SK-N-SH (cell line): ENCODE measurements around the gene ADGRL3. TPM values are rescaled to one million over a fixed set of nuclear protein-coding genes. Genes with fewer than 3 reads are reported as not detected.

Source experiments
- CTCF ChIA-PET: fragments of 300-600, 350-600 bp; formaldehyde crosslinking; extraction: SDS; loops from one replicate; lab custom pipeline; 2021; lab: Yijun Ruan, JAX
- POLR2A ChIA-PET: fragments of 350-600 bp; sonication (Branson Sonifier 250); formaldehyde crosslinking; extraction: SDS; loops from one replicate; lab custom pipeline; 2020; ENCODE audit warnings: antibody characterized with exemption, inconsistent platforms; lab: Yijun Ruan, JAX
- DNase-seq: peaks from one replicate; pipeline ENCODE4 v3.0.0; 2012
- H2AFZ ChIP-seq: fragments of 200-600 bp; sonication (generic); 2 replicates; pipeline ENCODE4 v1.8.1; 2016; ENCODE audit warnings: antibody characterized with exemption, mild to moderate bottlenecking, low read depth
- H3F3A ChIP-seq: fragments of 200-600 bp; sonication (generic); replicated peaks from 2 replicates; pipeline ENCODE3; 2016; ENCODE audit warnings: antibody characterized with exemption, mild to moderate bottlenecking; ENCODE audit not compliant: insufficient read depth
- H3K27ac ChIP-seq, 2 experiments: fragments of 200-500 bp in 1 of 2; fragments of 200-600 bp in 1 of 2; sonication (Bioruptor generic) in 1 of 2; sonication (generic), shearing (Covaris generic) in 1 of 2; 2 replicates each; pipeline versions ENCODE4 v1.5.1 to v1.6.1; 2014 to 2016; ENCODE audit warnings: low read depth in 2 of 2, inconsistent platforms in 1 of 2, low read length in 1 of 2, mild to moderate bottlenecking in 1 of 2, mixed read lengths in 1 of 2
- H3K27me3 ChIP-seq: fragments of 200-600 bp; sonication (generic), shearing (Covaris generic); 2 replicates; pipeline ENCODE4 v1.6.1; 2016; ENCODE audit warnings: mixed run types; ENCODE audit not compliant: insufficient read depth
- H3K36me3 ChIP-seq, 2 experiments: fragments of 200-500 bp in 1 of 2; fragments of 200-600 bp in 1 of 2; sonication (Bioruptor generic) in 1 of 2; sonication (generic) in 1 of 2; replicated peaks in 1 of 2; 2 replicates each; pipeline versions ENCODE3 to v1.5.1; 2014 to 2016; ENCODE audit warnings: low read length in 1 of 2, mild to moderate bottlenecking in 1 of 2; ENCODE audit not compliant: insufficient read depth in 2 of 2, control insufficient read depth in 1 of 2
- H3K4me1 ChIP-seq, 2 experiments: fragments of 200-500 bp in 1 of 2; fragments of 200-600 bp in 1 of 2; sonication (Bioruptor generic) in 1 of 2; sonication (generic), shearing (Covaris generic) in 1 of 2; 2 replicates each; pipeline versions ENCODE4 v1.5.1 to v1.6.1; 2014 to 2016; ENCODE audit warnings: low read depth in 1 of 2, low read length in 1 of 2, mixed run types in 1 of 2; ENCODE audit not compliant: insufficient read depth in 2 of 2, control insufficient read depth in 1 of 2
- H3K4me2 ChIP-seq: fragments of 200-600 bp; sonication (generic), shearing (Covaris generic); 2 replicates; pipeline ENCODE4 v1.6.1; 2017; ENCODE audit warnings: mixed run types
- H3K4me3 ChIP-seq, 2 experiments: fragments of 200-500 bp in 1 of 2; fragments of 200-600 bp in 1 of 2; sonication (Bioruptor generic) in 1 of 2; sonication (generic), shearing (Covaris generic) in 1 of 2; 2 replicates each; pipeline versions ENCODE4 v1.5.1 to v1.8.1; 2014 to 2016; ENCODE audit warnings: low read depth in 2 of 2, inconsistent platforms in 1 of 2, low read length in 1 of 2, mild to moderate bottlenecking in 1 of 2, mixed read lengths in 1 of 2, moderate library complexity in 1 of 2
- H3K79me2 ChIP-seq: fragments of 200-600 bp; sonication (generic); 2 replicates; pipeline ENCODE4 v1.8.1; 2017; ENCODE audit warnings: mild to moderate bottlenecking; ENCODE audit not compliant: insufficient read depth
- H3K9ac ChIP-seq: fragments of 200-600 bp; sonication (generic); 2 replicates; pipeline ENCODE4 v1.6.1; 2017; ENCODE audit warnings: mixed run types
- H3K9me2 ChIP-seq: fragments of 200-600 bp; sonication (generic); 2 replicates; pipeline ENCODE4 v1.6.1; 2017; ENCODE audit warnings: mixed run types
- H3K9me3 ChIP-seq: fragments of 200-600 bp; sonication (generic); 2 replicates; pipeline ENCODE4 v1.6.1; 2017; ENCODE audit warnings: mixed run types, mild to moderate bottlenecking, moderate library complexity
- H4K20me1 ChIP-seq: fragments of 200-600 bp; sonication (generic); 2 replicates; pipeline ENCODE4 v1.6.1; 2017; ENCODE audit warnings: mild to moderate bottlenecking, mixed run types; ENCODE audit not compliant: insufficient read depth
- CTCF ChIP-seq: fragments of 200-600 bp; sonication (generic); IDR thresholded peaks from 2 replicates; pipeline ENCODE4 v1.6.1; 2017; ENCODE audit warnings: antibody characterized with exemption, mild to moderate bottlenecking, moderate library complexity
- EP300 ChIP-seq, 2 experiments: IDR thresholded peaks; 2 replicates each; pipeline versions ENCODE4 v1.4.0 to v1.6.1; 2012; ENCODE audit warnings: borderline replicate concordance in 1 of 2, low read depth in 1 of 2, low read length in 1 of 2
- EZH2phosphoT487 ChIP-seq: fragments of 200-600 bp; sonication (generic); IDR thresholded peaks from 2 replicates; pipeline ENCODE4 v1.6.1; 2017; ENCODE audit warnings: low read depth, mixed run types, mild to moderate bottlenecking, antibody characterized with exemption, moderate library complexity, borderline replicate concordance
- FOSL2 ChIP-seq: IDR thresholded peaks from 2 replicates; pipeline ENCODE4 v1.4.0; 2012; ENCODE audit warnings: low read depth, mild to moderate bottlenecking, moderate library complexity, borderline replicate concordance
- GABPA ChIP-seq: IDR thresholded peaks from 2 replicates; pipeline ENCODE4 v1.4.0; 2012; ENCODE audit warnings: low read depth, mild to moderate bottlenecking
- JUND ChIP-seq: IDR thresholded peaks from 2 replicates; pipeline ENCODE4 v1.4.0; 2012
- MAX ChIP-seq: IDR thresholded peaks from 2 replicates; pipeline ENCODE4 v1.4.0; 2012; ENCODE audit warnings: low read depth
- MEF2A ChIP-seq: IDR thresholded peaks from 2 replicates; pipeline ENCODE4 v1.4.0; 2012; ENCODE audit warnings: low read depth, borderline replicate concordance
- MXI1 ChIP-seq: IDR thresholded peaks from 2 replicates; pipeline ENCODE4 v1.6.1; 2012; ENCODE audit warnings: mild to moderate bottlenecking, low read depth, low read length, improper control_type of control experiment
- NRF1 ChIP-seq: IDR thresholded peaks from 2 replicates; pipeline ENCODE4 v1.6.1; 2012; ENCODE audit warnings: low read depth, mild to moderate bottlenecking, low read length
- PBX3 ChIP-seq: IDR thresholded peaks from 2 replicates; pipeline ENCODE4; 2012
- POLR2AphosphoS5 ChIP-seq: IDR thresholded peaks from 2 replicates; pipeline ENCODE4 v1.6.1; 2012; ENCODE audit warnings: low read depth, low read length
- RCOR1 ChIP-seq: fragments of 150-350 bp; IDR thresholded peaks from 2 replicates; pipeline ENCODE4 v1.6.1; 2017; ENCODE audit warnings: antibody characterized with exemption, low read length
- REST ChIP-seq: IDR thresholded peaks from 2 replicates; pipeline ENCODE4 v1.6.1; 2012; ENCODE audit warnings: mild to moderate bottlenecking, low read depth, low read length, moderate library complexity
- SIN3A ChIP-seq: IDR thresholded peaks from 2 replicates; pipeline ENCODE4 v1.6.1; 2012; ENCODE audit warnings: low read depth, mild to moderate bottlenecking, low read length, moderate library complexity, borderline replicate concordance
- TAF1 ChIP-seq: IDR thresholded peaks from 2 replicates; pipeline ENCODE4 v1.6.1; 2012; ENCODE audit warnings: low read depth, mild to moderate bottlenecking, low read length, moderate library complexity, borderline replicate concordance
- USF1 ChIP-seq: IDR thresholded peaks from 2 replicates; pipeline ENCODE4 v1.4.0; 2012; ENCODE audit warnings: low read depth, borderline replicate concordance
- WGBS: methylation state at CpG from one replicate; pipeline ENCODE4 v1.1.6; 2017; ENCODE audit warnings: low lambda C conversion rate; 5-methylcytosine and 5-hydroxymethylcytosine counted together
- polyA plus RNA-seq, 3 experiments: library from polyadenylated mRNA; depleted of rRNA; stranded (reverse); fragments of >200 nt; gene quantifications; 2 replicates each; pipeline ENCODE4 v1.2.3, GENCODE V29; 2012

The ADGRL3 gene
- polyA plus RNA-seq, 1 of the 3 experiments (the other 2 are of a cell fraction), result 0.03 TPM

- no peak overlapping the region for H3K4me2 ChIP-seq
- no peak for TF ChIP-seq JUND
- no peak for TF ChIP-seq USF1
- TF ChIP-seq MXI1, result no peak
- no peak for TF ChIP-seq CTCF
- TF ChIP-seq EZH2phosphoT487, result no peak
- no peak for TF ChIP-seq POLR2AphosphoS5
- TF ChIP-seq GABPA, result no peak
- H3K9ac ChIP-seq, result no peak overlapping the region
- no peaks in the 10 kb centered on the region for H3K27me3 ChIP-seq
- H3K9me2 ChIP-seq, result no peaks in the 10 kb centered on the region
- no peaks in the 10 kb centered on the region for H3F3A ChIP-seq
- no peak overlapping the region for H2AFZ ChIP-seq
- 73% methylated on average over 1 of the region's 1 CpG for WGBS
- no peak overlapping the region for H3K4me3 ChIP-seq
- CTCF ChIA-PET, result no interaction called here
- H3K27ac ChIP-seq, result no peak overlapping the region
- H4K20me1 ChIP-seq, result no peaks in the 10 kb centered on the region
- no peaks in the 10 kb centered on the region for H3K9me3 ChIP-seq
- POLR2A ChIA-PET, result no interaction called here
- H3K4me1 ChIP-seq, result no peaks in the 10 kb centered on the region
- H3K36me3 ChIP-seq, result no peaks in the 10 kb centered on the region
- no peak for DNase-seq
- no peaks in the 10 kb centered on the region for H3K79me2 ChIP-seq
These were observed 466.1 kb downstream of the ADGRL3 start for GRCh38 chr4:61666244-61666643.

GRCh38 chr4:61671599-61671998, 471.5 kb downstream of the ADGRL3 start:
- Histone ChIP-seq H3F3A (no peaks in the 10 kb centered on the region), H3K27me3 (no peaks in the 10 kb centered on the region), H3K27ac (no peak overlapping the region), H3K9ac (no peak overlapping the region), H3K9me2 (no peaks in the 10 kb centered on the region; the same call in 1 of the 2 replicates), H3K36me3 (no peaks in the 10 kb centered on the region), H4K20me1 (no peaks in the 10 kb centered on the region), H3K4me2 (no peak overlapping the region), H2AFZ (no peak overlapping the region), H3K4me1 (no peaks in the 10 kb centered on the region), H3K4me3 (no peak overlapping the region), H3K9me3 (no peaks in the 10 kb centered on the region), H3K79me2 (no peaks in the 10 kb centered on the region)
- CTCF ChIA-PET, result no interaction called here
- WGBS, result 5% methylated on average over 1 of the region's 1 CpG
- POLR2A ChIA-PET, result no interaction called here
- DNase-seq, result no peak
- TF ChIP-seq GABPA (no peak), MAX (no peak), RCOR1 (no peak), CTCF (no peak), EZH2phosphoT487 (no peak), TAF1 (no peak), EP300 (IDR thresholded peaks at IDR 0.05; ENCODE audit: borderline replicate concordance in 1 of 2, low read depth in 1 of 2, low read length in 1 of 2) (no peak), SIN3A (no peak), PBX3 (no peak), NRF1 (no peak), FOSL2 (no peak), JUND (no peak), MEF2A (no peak), MXI1 (no peak), REST (no peak)
